NCI-H2107 treated with DMSO at 0.1 percent for 48 hours (cell line): ENCODE data around the gene BIN1.
A peak's percentile ranks its signal among the peaks of the same experiment; 100 is the strongest.

Experiments
- DNase-seq: peaks from one replicate; lab custom pipeline; 2025; ENCODE audit not compliant: unreplicated experiment; lab: John Stamatoyannopoulos, UW

The BIN1 gene

GRCh38 chr2:127078028-127078427 lies 28.9 kb downstream of the BIN1 start:
- DNase-seq: no peak

GRCh38 chr2:127076924-127077323 lies 30.0 kb downstream of the BIN1 start:
- no peak for DNase-seq

- no peak for DNase-seq
Observed at GRCh38 chr2:127076290-127076689, 30.7 kb downstream of the BIN1 start.

GRCh38 chr2:127075821-127076220 lies 31.1 kb downstream of the BIN1 start:
- DNase-seq: no peak

GRCh38 chr2:127074936-127075335 lies 32.0 kb downstream of the BIN1 start:
- DNase-seq: no peak

GRCh38 chr2:127074358-127074757 lies 32.6 kb downstream of the BIN1 start:
- no peak for DNase-seq

GRCh38 chr2:127072970-127073369 lies 34.0 kb downstream of the BIN1 start:
- DNase-seq: no peak

GRCh38 chr2:127072396-127072795 lies 34.6 kb downstream of the BIN1 start:
- no peak for DNase-seq

- DNase-seq: no peak
Observed at GRCh38 chr2:127071901-127072328, 35.0 kb downstream of the BIN1 start.

GRCh38 chr2:127070221-127070620 lies 36.7 kb downstream of the BIN1 start:
- DNase-seq: no peak

GRCh38 chr2:127069536-127069935 lies 37.4 kb downstream of the BIN1 start:
- DNase-seq: no peak

GRCh38 chr2:127069003-127069402 lies 38.0 kb downstream of the BIN1 start:
- DNase-seq: no peak

GRCh38 chr2:127068351-127068741 lies 38.6 kb downstream of the BIN1 start:
- DNase-seq: no peak

GRCh38 chr2:127067620-127068350 lies 39.2 kb downstream of the BIN1 start:
- DNase-seq: peak; percentile 14

GRCh38 chr2:127066942-127067341 lies 40.0 kb downstream of the BIN1 start:
- DNase-seq: no peak

GRCh38 chr2:127065940-127066318 lies 41.0 kb downstream of the BIN1 start:
- no peak for DNase-seq

GRCh38 chr2:127065299-127065939 lies 41.5 kb downstream of the BIN1 start:
- DNase-seq: no peak

GRCh38 chr2:127064642-127065250 lies 42.2 kb downstream of the BIN1 start:
- DNase-seq: no peak

- DNase-seq: no peak
Observed at GRCh38 chr2:127063701-127064590, 43.0 kb downstream of the BIN1 start.

GRCh38 chr2:127061375-127062273 lies 45.3 kb downstream of the BIN1 start:
- DNase-seq: no peak
